GM19463 (cell line): ENCODE measurements around the gene MTARC1.

Experiments used
- ATAC-seq: cut with Tn5 transposase; IDR thresholded peaks from one replicate; pipeline ENCODE4 v1.9.1; 2021; ENCODE audit warnings: mild to moderate bottlenecking, moderate library complexity; ENCODE audit not compliant: unreplicated experiment

Gene MTARC1

DNA sequence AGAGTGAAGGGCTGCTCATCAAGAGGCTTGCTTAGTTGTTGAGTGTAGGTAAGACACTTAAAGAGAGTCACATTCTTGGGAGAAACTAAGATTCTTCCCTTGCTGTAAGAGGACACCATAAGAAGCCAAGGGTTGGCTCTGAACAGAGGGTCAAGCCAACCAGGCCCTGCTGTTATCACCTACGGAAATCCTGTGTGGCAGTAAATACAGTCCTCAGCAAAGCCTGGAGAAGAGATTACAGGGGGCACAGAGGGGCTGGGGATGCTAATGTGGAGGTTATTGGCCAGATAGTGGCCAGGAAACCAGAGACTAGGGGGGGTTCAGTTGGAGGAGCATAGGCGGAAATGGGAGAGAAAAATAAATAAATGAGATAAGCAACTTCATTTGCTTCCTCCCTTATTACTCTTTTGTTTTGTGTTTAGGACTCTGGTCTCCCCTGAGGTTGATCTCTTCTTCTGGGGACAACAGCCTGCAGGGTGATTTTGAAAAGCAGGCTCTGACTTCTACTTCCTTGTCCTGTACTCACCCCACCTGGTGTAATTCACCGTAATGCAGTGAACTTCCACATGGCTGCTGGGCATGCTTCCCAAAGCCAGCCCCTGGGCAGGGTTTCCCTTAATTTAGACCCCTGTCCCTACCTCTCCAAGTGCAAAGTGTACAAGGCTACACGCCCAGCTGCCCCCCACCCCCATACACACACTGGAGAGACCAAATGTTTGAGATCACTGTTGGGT lies 40.9 kb downstream of the MTARC1 start:
- no peak for ATAC-seq

- ATAC-seq = no peak
Observed at GRCh38 chr1:220828179-220828490, 41.4 kb downstream of the MTARC1 start.

DNA sequence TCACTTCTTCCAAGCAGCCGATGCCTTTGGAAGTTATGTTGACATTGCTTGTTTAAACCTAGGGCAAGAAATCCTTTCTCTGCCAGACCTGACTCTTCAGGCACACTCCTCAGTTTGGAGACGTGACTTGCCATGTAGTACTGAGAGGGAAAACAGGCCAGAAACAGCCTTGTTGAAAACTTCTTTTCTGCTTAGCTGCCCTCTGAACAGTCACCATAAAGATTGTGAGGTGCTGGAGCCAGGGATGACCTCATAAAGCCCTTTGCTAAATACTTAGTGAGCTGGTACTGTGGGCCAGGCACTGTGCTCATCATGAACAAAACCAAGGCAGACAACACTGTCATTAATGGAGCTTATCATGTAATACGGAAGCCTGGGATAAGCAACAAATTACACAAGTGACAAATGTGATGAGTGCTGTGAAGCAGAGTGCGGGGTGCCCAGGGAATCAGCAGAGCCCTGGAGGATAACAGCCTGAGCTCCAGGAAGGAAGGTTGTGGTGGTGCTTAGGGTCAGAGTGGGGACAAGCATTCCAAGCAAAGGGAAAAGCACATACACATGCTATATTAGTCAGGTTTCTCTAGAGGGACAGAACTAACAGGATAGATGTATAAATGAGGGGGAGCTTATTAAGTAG lies 42.4 kb downstream of the MTARC1 start:
- no peak for ATAC-seq

- ATAC-seq = no peak
Observed at GRCh38 chr1:220833436-220833835, 46.7 kb downstream of the MTARC1 start.

DNA sequence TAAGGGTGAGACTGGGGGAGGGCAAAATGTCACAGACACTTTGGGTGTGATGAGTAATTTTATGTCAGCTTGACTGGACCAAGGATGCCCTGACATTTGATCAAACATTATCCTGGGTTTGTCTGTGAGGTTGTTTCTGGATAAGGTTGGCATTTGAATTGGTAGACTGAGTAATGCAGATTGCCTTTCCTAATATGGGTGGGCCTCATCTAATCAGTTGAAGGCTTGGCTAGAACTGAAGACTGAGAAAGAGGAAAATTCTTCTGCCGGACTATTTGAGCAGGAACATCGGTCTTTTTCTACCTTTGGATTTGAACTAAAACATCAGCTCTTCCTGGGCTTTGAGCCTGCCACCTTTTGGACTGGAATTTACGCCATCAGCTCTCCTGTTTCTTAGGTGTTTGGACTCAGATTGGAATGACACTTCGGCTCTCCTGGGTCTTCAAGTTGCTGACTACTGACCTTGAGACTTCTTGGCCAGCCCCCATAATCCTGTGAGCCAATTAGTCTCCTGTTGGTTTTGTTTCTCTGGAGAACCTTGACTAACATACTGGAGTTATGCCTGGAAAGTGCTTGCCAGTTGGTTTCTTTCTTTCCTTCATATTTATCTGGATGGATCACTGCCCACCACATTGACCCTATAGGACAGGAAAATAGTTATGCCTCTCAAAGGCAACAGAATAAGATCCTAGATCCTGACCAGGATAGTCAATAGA lies 47.6 kb downstream of the MTARC1 start:
- no peak for ATAC-seq
